NOMO-1 treated with DMSO at 0.1 percent for 48 hours (cell line): ENCODE results near the gene HMGN3.
A peak's percentile ranks its signal among the peaks of the same experiment; 100 is the strongest.

Experiments used
- DNase-seq: peaks from one replicate; lab custom pipeline; 2025; ENCODE audit not compliant: unreplicated experiment; lab: John Stamatoyannopoulos, UW

The HMGN3 gene

GRCh38 chr6:79188107-79188506 lies 46.4 kb downstream of the HMGN3 start:
- DNase-seq: no peak

GRCh38 chr6:79186564-79186963 lies 47.9 kb downstream of the HMGN3 start:
- no peak for DNase-seq

DNA sequence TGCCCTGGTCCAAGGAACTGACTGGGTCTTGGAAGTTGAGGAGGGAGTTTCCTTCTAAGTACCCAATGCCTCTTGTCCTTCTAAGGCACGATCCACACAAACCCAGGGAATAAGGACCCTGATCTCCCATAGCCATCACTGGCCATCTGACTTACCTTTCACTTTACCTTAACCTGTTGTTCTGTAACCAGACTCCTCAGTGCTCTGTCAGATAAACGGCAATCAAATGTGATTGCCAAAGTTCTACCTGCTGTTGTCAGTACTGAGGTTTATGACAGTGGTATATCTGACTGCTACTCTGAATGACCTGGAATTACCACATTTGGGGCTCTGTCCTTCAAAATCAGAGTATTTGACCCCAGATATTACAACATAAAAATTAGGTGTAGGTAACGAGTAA lies 49.8 kb downstream of the HMGN3 start:
- DNase-seq: no peak

GRCh38 chr6:79184086-79184485 lies 50.4 kb downstream of the HMGN3 start:
- no peak for DNase-seq

DNA sequence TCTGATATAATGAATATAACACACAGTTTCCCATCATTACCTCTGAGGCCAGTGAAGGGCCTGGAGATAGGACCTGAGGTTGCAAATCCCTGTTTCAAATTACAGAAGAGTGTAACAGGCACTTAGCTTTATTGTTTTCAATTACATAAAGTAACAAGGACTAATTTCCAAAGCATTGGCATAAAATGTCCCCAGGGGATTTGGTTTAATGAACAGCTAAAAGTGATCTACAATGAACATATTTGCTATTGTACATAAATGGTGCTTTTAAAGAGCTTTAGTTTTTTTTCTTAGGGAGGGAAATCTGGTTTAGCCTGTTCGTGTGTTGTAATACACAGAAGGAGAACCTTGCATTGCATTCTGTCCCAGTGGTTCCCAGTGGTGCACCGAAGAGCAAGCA lies 54.4 kb downstream of the HMGN3 start:
- DNase-seq: no peak

GRCh38 chr6:79173378-79173777 lies 61.1 kb downstream of the HMGN3 start:
- peak; percentile 3 for DNase-seq

- no peak for DNase-seq
Observed at GRCh38 chr6:79170959-79171358, 63.5 kb downstream of the HMGN3 start.

DNA sequence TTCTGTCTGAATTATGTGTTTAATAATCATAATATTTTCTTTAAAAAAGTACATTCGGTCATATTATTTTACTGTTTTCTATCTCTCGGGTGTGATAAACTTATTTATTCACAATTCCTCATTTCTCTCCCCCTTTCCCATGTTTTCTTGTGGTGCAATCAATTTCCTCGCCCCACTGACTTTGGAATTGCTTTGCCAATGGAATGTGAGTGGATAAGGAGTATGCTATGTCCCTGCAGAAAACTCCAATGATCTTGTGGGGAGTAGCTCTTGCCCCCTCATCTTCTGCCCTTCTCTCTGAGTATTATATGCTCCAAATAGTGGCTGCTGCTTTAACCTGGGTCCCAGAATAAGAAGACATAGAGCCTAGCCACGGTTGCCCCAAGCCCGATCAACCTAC lies 64.1 kb downstream of the HMGN3 start:
- DNase-seq: no peak

DNA sequence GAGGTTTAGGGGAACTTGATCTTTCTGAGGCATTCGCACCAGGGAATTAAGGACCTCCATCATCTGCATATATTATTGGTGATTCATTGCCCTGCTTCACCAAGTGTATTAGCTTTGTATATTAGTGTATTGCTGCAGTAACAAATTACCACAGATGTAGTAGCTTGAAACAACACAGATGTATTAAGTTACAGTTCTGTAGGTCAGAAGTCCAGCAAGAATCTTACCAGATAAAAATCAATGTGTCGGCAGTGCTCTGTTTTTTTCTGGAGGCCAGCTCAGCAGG lies 65.8 kb downstream of the HMGN3 start:
- no peak for DNase-seq

DNA sequence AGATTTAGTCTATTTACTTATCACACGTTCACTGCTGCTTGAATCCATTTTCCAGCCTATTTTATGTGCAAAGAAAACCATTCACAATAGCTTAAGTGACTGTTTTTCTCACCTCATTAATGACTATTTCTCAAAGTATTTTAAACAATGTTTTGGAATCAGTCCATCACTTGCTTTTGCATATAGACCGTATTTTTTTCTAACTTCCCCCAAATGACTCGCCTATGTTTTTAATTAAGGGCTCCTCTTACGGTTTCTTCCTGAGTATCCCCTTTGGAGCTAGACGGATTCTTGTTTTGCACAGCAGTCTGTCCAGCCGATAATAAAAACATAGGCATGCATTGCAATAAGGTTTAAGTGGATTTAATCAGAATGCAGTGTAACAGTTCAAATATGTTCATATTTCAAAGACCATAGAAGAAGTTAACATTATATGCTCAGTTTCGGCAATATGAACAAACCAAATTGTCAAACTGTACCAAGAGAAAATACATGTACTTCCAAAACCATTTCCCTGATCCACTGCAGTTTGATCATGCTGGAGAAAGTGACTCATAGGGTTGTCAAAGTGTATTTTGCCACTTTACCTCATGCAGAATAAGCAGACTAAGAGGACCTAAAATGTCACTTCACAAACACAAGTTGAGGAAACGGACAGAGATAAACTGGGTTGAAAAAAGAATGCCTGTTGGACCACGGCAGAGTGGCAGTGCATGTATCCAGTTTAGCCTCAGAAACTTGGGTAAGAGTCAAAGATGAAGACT lies 66.4 kb downstream of the HMGN3 start:
- DNase-seq: no peak

DNA sequence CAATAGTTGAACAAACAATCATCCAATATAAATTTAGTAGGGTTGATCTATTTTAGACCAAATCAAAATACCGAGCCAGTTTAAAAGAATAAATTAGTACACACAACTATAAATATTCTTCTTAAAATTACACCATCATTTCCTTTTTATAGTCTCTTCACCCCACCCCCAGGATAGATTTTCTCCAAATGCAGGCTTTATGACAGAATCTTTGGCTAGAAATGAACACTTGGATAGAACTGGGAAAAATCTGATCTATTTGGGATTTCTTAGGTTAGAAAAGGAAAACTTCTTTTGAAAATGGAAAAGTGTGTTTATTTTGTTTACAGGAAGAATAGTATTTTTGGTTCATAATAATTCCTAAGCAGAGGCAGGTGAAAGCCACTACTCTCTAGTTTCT lies 74.6 kb downstream of the HMGN3 start:
- no peak for DNase-seq

GRCh38 chr6:79158856-79159516 lies 75.5 kb downstream of the HMGN3 start:
- no peak for DNase-seq

DNA sequence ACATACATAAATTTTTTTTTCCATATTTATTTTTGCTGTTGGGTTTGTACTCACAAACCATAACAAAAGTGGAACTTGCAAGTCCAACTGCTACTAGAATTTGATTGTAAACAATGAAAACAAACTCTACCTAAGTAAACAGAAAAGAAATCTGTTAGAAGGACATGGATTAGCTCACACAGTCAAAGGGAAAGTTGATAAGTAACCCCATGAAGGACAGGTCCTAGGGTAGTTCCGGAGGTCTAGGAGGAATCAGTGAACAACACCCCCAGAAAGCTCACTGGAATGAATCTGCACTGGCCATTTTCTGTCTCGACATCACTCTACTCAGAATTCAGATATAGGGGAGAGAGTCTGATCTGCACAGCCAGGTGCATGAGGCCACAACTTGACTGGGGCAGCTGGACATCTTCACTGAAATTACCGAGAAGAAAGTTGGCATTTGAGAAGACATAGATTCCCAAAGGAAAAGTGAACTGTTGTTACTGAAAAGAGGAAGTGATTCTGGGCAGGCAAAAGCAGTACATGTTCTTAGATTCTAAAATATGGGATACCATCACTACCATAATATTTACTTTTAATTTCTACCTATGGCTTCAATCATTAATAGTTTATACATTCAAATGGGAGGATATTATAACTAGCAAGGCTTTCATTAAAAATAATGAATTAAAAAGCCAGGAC lies 76.4 kb downstream of the HMGN3 start:
- DNase-seq: no peak

GRCh38 chr6:79152269-79152737 lies 82.2 kb downstream of the HMGN3 start:
- DNase-seq: no peak
